Pancreas (tissue), 10 donors: ENCODE measurements around the gene HEATR5A. TPM values are rescaled to one million over a fixed set of nuclear protein-coding genes. Genes with fewer than 3 reads are reported as not detected.
"Not testable (repeated sequence)": the region's sequence is repeated elsewhere in the genome, so short reads cannot be mapped to it uniquely, and the experiment has no call there.

Source experiments
- ATAC-seq, 4 donors: fragments of 200-7000 bp; cut with Tn5 transposase; one replicate each; pipeline versions ENCODE4 v1.8.0 to v1.9.1; 2020; ENCODE audit warnings: mild to moderate bottlenecking in 4 of 4, moderate library complexity in 4 of 4
- DNase-seq, 6 donors: peaks; one replicate each; pipeline ENCODE4 v3.0.0-alpha.2; 2020
- FAIRE-seq: peaks from 2 replicates; lab custom pipeline; 2012; peaks lifted over from hg19 to GRCh38; lab: Jason Lieb, UNC
- H3K27ac ChIP-seq, 4 donors: fragments of 200-600 bp; sonication (generic); 1 replicate in 3 of 4; 2 replicates in 1 of 4; pipeline versions ENCODE4 v1.5.0 to v1.8.0; 2020
- H3K27me3 ChIP-seq, 4 donors: fragments of 200-600 bp; one replicate each; pipeline ENCODE4 v1.8.0; 2021
- H3K36me3 ChIP-seq, 3 donors: fragments of 200-600 bp; sonication (generic) in 1 of 3; one replicate each; pipeline versions ENCODE4 v1.5.0 to v1.8.0; 2020 to 2021
- H3K4me1 ChIP-seq, 3 donors: fragments of 200-600 bp; one replicate each; pipeline ENCODE4 v1.8.0; 2021
- H3K4me3 ChIP-seq, 4 donors: fragments of 200-600 bp; sonication (generic) in 2 of 4; one replicate each; pipeline versions ENCODE4 v1.5.0 to v1.8.0; 2020 to 2021
- H3K9me3 ChIP-seq, 4 donors: fragments of 200-600 bp; one replicate each; pipeline ENCODE4 v1.8.0; 2021
- CTCF ChIP-seq, 4 donors: fragments of 200-600 bp; sonication (generic) in 3 of 4; IDR thresholded peaks; one replicate each; pipeline versions ENCODE4 v1.5.0 to v1.8.0; 2021; ENCODE audit warnings: antibody characterized with exemption in 4 of 4
- WGBS, 2 donors: extraction: QIAGEN DNeasy Blood & Tissue Kit; methylation state at CpG; one replicate each; pipeline ENCODE4 v1.1.7; 2013; 5-methylcytosine and 5-hydroxymethylcytosine counted together
- intact Hi-C, 3 donors: fragments of 100-400 bp; cut with DNase I; formaldehyde crosslinking; loops; one replicate each; pipeline versions ENCODE4 v1.11.1 to v1.14.2; 2022
- polyA plus RNA-seq, 2 donors: library from polyadenylated mRNA; stranded (reverse); fragments of 200-250 nt; gene quantifications; one replicate each; pipeline ENCODE4 v1.2.3, GENCODE V29; 2013
- total RNA-seq, 6 donors: library from RNA; stranded (reverse); fragmentation: NEBNext Ultra II Directional in 4 of 6; extraction: Animal tissue kit (Norgen Biotek cat#: 25700) in 4 of 6; gene quantifications; one replicate each; pipeline versions ENCODE4 v1.2.1 to v1.2.4, GENCODE V29; 2021 to 2023
- donor health status: healthy with polysubstance abuse.
- donor health status: DM: no; HTN: no; CAD: no; lungs with moderate emphysema.
- donor health status: DM: no; HTN: no; CAD: no.
- donor health status: control.
- donor health status: control.
- donor health status: Bipolar disorder and iron deficiency.
- donor health status: DM: yes; HTN: yes; CAD: no.
- donor health status: DM: no; HTN: no; CAD: no.
- donor health status: DM: no; HTN: no; CAD: no.
- donor health status: DM: yes; HTN: yes; CAD: no.

The HEATR5A gene
- total and polyA plus RNA-seq, 8 donors: 4.3 to 18.3 (median 9.2) TPM

GRCh38 chr14:31337331-31337730 lies 83.0 kb downstream of the HEATR5A start:
- ATAC-seq (no peak), DNase-seq (no peak), FAIRE-seq (no peak)
- TF ChIP-seq CTCF (IDR thresholded peaks at IDR 0.05): no peak
- Histone ChIP-seq H3K4me1 (peaks cover 11 to 12% (median 11%) of the 10 kb centered on the region in 3 donors), H3K27ac (no peak overlapping the region), H3K27me3 (no peaks in the 10 kb centered on the region), H3K36me3 (peaks cover 0 to 5% (median 0%) of the 10 kb centered on the region in 3 donors), H3K4me3 (no peak overlapping the region), H3K9me3 (no peaks in the 10 kb centered on the region)
- intact Hi-C loops: no loop called here
- 91 to 96% methylated on average over 2 of the region's 2 CpGs for WGBS, 2 donors

- TF ChIP-seq CTCF (IDR thresholded peaks at IDR 0.05): no peak
- 95 to 96% methylated on average over 4 of the region's 4 CpGs for WGBS, 2 donors
- no peak overlapping the region for H3K27ac ChIP-seq
- no peaks in the 10 kb centered on the region for H3K27me3 ChIP-seq
- H3K9me3 ChIP-seq: no peaks in the 10 kb centered on the region
- no peak overlapping the region for H3K4me3 ChIP-seq
- ATAC-seq: no peak
- peaks cover 11 to 12% (median 11%) of the 10 kb centered on the region in 3 donors for H3K4me1 ChIP-seq
- no peak for DNase-seq
- peaks cover 0 to 5% (median 0%) of the 10 kb centered on the region in 3 donors for H3K36me3 ChIP-seq
- FAIRE-seq: no peak
- intact Hi-C loops: no loop called here
These were observed 83.7 kb downstream of the HEATR5A start for GRCh38 chr14:31336646-31337045.

GRCh38 chr14:31331395-31331794 lies 89.0 kb downstream of the HEATR5A start:
- H3K4me1 ChIP-seq, H3K9me3 ChIP-seq, DNase-seq, H3K27me3 ChIP-seq, FAIRE-seq, ATAC-seq, intact Hi-C loops, H3K36me3 ChIP-seq, H3K27ac ChIP-seq, H3K4me3 ChIP-seq: not testable (repeated sequence)
- WGBS, 2 donors: 91 to 100% methylated on average over 1 of the region's 1 CpG

GRCh38 chr14:31329876-31330521 lies 90.4 kb downstream of the HEATR5A start:
- not testable (repeated sequence) for H3K36me3 ChIP-seq, H3K9me3 ChIP-seq, H3K4me1 ChIP-seq, H3K27ac ChIP-seq, DNase-seq, H3K4me3 ChIP-seq, FAIRE-seq, ATAC-seq, H3K27me3 ChIP-seq
- 98 to 99% methylated on average over 8 of the region's 8 CpGs for WGBS, 2 donors
- intact Hi-C loops: loop anchor here in 1 of 3 donors (10.0 kb wide), 1 partner anchor 125 kb away; the partner anchor contains the start of gene HECTD1

GRCh38 chr14:31326111-31326510 lies 94.2 kb downstream of the HEATR5A start:
- FAIRE-seq: no peak
- ATAC-seq: no peak
- no peak for TF ChIP-seq CTCF (IDR thresholded peaks at IDR 0.05)
- peaks cover 0 to 4% (median 0%) of the 10 kb centered on the region in 3 donors for H3K4me1 ChIP-seq
- no peaks in the 10 kb centered on the region for H3K9me3 ChIP-seq
- no peaks in the 10 kb centered on the region for H3K27me3 ChIP-seq
- no peak for DNase-seq
- H3K27ac ChIP-seq: no peak overlapping the region
- no peaks in the 10 kb centered on the region for H3K36me3 ChIP-seq
- no peak overlapping the region for H3K4me3 ChIP-seq
- intact Hi-C loops: loop anchor here in 1 of 3 donors (10.0 kb wide), 1 partner anchor 121 kb away; the partner anchor contains the start of gene HECTD1

GRCh38 chr14:31323419-31323818 lies 96.9 kb downstream of the HEATR5A start:
- ATAC-seq (no peak), FAIRE-seq (no peak), DNase-seq (no peak)
- Histone ChIP-seq H3K27ac (no peak overlapping the region), H3K36me3 (no peaks in the 10 kb centered on the region), H3K27me3 (no peaks in the 10 kb centered on the region), H3K4me1 (peaks cover 0 to 4% (median 0%) of the 10 kb centered on the region in 3 donors), H3K9me3 (no peaks in the 10 kb centered on the region), H3K4me3 (no peak overlapping the region)
- intact Hi-C loops: loop anchor here in 1 of 3 donors (10.0 kb wide), 1 partner anchor 119 kb away; the partner anchor contains the start of gene HECTD1
- WGBS, 2 donors: 87 to 89% methylated on average over 2 of the region's 2 CpGs
- no peak for TF ChIP-seq CTCF (IDR thresholded peaks at IDR 0.05)
